Measurements from ENCODE around the gene GP1BB. TPM values are rescaled to one million over a fixed set of nuclear protein-coding genes. Genes with fewer than 3 reads are reported as not detected.

Gene GP1BB
- total and polyA plus RNA-seq, 2 of the 4 experiments (the other 2 are of a cell fraction) = 0.18 to 1.5 TPM

- TF ChIP-seq, protein P1, sequence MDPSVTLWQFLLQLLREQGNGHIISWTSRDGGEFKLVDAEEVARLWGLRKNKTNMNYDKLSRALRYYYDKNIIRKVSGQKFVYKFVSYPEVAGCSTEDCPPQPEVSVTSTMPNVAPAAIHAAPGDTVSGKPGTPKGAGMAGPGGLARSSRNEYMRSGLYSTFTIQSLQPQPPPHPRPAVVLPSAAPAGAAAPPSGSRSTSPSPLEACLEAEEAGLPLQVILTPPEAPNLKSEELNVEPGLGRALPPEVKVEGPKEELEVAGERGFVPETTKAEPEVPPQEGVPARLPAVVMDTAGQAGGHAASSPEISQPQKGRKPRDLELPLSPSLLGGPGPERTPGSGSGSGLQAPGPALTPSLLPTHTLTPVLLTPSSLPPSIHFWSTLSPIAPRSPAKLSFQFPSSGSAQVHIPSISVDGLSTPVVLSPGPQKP (IDR thresholded peaks at IDR 0.05; ENCODE audit: borderline replicate concordance, low read depth, low read length) = no peak
- no peak for TF ChIP-seq CHD1 (IDR thresholded peaks at IDR 0.05; ENCODE audit: low read depth, low read length)
Measured at GRCh38 chr22:19772422-19772672, 49.0 kb downstream of the GP1BB start (continued).

DNA sequence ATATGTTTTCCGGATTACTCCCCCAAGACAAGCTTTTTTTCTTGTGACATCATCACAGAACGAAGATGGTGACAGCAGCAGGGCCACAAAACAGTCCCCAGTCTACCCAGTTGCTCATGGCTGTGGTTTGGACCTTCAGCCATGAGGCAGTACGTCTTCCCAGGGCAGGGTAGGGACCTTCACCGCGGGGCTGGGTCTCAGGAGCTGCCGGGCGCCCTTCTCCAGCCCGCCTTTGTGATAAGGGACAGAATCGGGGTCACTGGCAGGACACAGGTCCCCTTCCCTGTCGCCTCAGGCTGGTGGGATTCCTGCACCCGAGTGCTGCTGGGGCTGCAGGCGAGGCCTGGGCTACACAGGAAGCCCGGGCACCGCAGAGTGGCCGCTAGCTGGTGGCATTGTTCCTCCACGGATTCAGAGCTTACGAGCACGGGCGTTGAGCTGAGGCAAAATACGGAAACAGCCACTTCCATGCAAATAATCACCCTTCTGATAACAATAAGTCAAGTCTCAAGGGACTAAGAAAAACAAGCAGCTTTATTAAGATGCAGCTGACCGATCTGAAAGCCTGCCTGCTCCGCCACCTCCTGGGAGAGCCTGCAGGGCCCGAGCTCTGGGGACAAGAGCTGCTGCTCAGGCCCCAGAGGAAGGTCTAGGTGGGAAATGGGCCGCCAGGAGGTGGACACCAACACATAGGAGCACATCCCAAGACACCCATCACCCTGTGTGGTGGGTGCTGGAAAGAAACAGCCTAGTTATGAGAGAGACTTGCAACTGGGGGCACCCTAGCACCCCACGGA is 49.5 kb downstream of the GP1BB start:
- Histone ChIP-seq H3K56ac (ENCODE audit: extremely low read depth, insufficient read depth, low read length) (no peak overlapping the region), H4K8ac (ENCODE audit: low read depth in 2 of 2, low read length in 2 of 2) (no peak overlapping the region), H3K4me1 (ENCODE audit: control insufficient read depth, insufficient read depth, low read length) (no peaks in the 10 kb centered on the region), H2BK20ac (ENCODE audit: low read depth, low read length) (no peak overlapping the region), H3K23ac (ENCODE audit: low read depth, low read length) (no peak overlapping the region), H2BK120ac (ENCODE audit: low read depth, low read length) (no peak overlapping the region), H2BK5ac (ENCODE audit: low read depth, low read length, poor library complexity, severe bottlenecking) (no peak overlapping the region), H2AFZ (replicated peaks; ENCODE audit: low read length, poor library complexity) (no peak overlapping the region), H2AK9ac (replicated peaks; ENCODE audit: low read depth, low read length, poor library complexity) (peak overlapping the region; percentile 19), H3K9me1 (ENCODE audit: insufficient read depth, low read length) (peaks cover 6% of the 10 kb centered on the region; the same call in 1 of the 2 replicates), H3K4me2 (ENCODE audit: low read depth, low read length) (no peak overlapping the region), H2AK5ac (ENCODE audit: low read depth, low read length) (no peak overlapping the region), H3K14ac (replicated peaks; ENCODE audit: low read depth, low read length) (no peak overlapping the region), H3K27ac (ENCODE audit: insufficient read depth, low read length) (no peak overlapping the region), H3K18ac (ENCODE audit: low read depth, low read length) (no peak overlapping the region), H3K4ac (ENCODE audit: low read depth, low read length) (no peak overlapping the region), H3K9ac (ENCODE audit: low read depth, low read length) (no peak overlapping the region), H3K4me3 (ENCODE audit: insufficient read depth, low read depth, low read length) (no peak overlapping the region), H3K36me3 (ENCODE audit: control insufficient read depth, insufficient read depth, low read length) (no peaks in the 10 kb centered on the region), H2BK15ac (ENCODE audit: low read depth, low read length) (no peak overlapping the region), H4K5ac (ENCODE audit: low read depth, low read length) (no peak overlapping the region), H3K79me1 (ENCODE audit: low read depth in 1 of 2, low read length in 2 of 2) (no peaks in the 10 kb centered on the region), H3K9me3 (ENCODE audit: control insufficient read depth, insufficient read depth, low read length) (no peaks in the 10 kb centered on the region), H4K91ac (ENCODE audit: insufficient read depth, low read depth, low read length) (no peak overlapping the region), H3K27me3 (ENCODE audit: control insufficient read depth, insufficient read depth, low read length) (peaks cover 67% of the 10 kb centered on the region), H4K20me1 (ENCODE audit: insufficient read depth, low read length) (no peaks in the 10 kb centered on the region)
- POLR2A ChIA-PET (ENCODE audit: unreplicated experiment) = no interaction called here
- intact Hi-C loops (cut with micrococcal nuclease) (no loop called here), dilution Hi-C loops (cut with HindIII; ENCODE audit: low sequenced_read_pairs, unreplicated experiment) (no loop called here), in situ Hi-C loops (cut with MboI; ENCODE audit: low sequenced_read_pairs) (no loop called here)
- DNase-seq (no peak), ATAC-seq (ENCODE audit: low read depth) (no peak)
- WGBS, 2 experiments (ENCODE audit: extremely low coverage in 2 of 2, insufficient read length in 1 of 2) = 76% methylated on average over 11 of the region's 25 CpGs; no CpG with 5 or more reads in 1 of the 2 experiments
- BruUV-seq (replicated peaks) = no TSS peak
- CTCF ChIA-PET = no interaction called here
- TF ChIP-seq CHD1 (IDR thresholded peaks at IDR 0.05; ENCODE audit: low read depth, low read length) (no peak), BHLHE40 (IDR thresholded peaks at IDR 0.05; ENCODE audit: low read depth, low read length) (no peak), NFE2L2 (IDR thresholded peaks at IDR 0.05; ENCODE audit: low read depth, low read length) (no peak), RAD21 (IDR thresholded peaks at IDR 0.05; ENCODE audit: low read length) (no peak), RFX5 (IDR thresholded peaks at IDR 0.05; ENCODE audit: low read depth, low read length) (no peak)

Measured in IMR-90 (cell line).